HG03575 (cell line): Measurements from ENCODE around the gene ABTB2.

Source experiments
- ATAC-seq: cut with Tn5 transposase; IDR thresholded peaks from one replicate; pipeline ENCODE4 v1.9.1; 2021; ENCODE audit not compliant: unreplicated experiment, insufficient number of reproducible peaks, low FRiP score; ENCODE audit errors: extremely low read depth

The ABTB2 gene

DNA sequence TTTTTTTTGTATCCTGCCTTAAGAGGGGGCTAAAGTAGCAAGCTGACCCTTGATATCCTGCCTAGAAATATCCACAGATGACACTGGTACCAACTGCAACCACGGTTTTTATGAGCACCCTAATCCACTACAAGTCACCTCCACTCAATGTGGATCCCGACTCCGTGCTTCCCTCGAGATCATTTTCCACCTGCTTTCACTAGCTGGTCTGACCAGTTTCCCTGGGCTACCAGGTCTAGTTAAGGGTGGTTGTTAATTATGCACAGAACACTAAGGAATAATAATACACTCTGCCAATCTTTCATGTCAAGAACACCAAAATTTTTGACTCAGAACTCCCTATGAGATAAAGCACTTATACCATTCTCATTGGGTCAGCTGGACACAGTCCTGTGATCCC lies 82.3 kb downstream of the ABTB2 start:
- ATAC-seq = no peak

DNA sequence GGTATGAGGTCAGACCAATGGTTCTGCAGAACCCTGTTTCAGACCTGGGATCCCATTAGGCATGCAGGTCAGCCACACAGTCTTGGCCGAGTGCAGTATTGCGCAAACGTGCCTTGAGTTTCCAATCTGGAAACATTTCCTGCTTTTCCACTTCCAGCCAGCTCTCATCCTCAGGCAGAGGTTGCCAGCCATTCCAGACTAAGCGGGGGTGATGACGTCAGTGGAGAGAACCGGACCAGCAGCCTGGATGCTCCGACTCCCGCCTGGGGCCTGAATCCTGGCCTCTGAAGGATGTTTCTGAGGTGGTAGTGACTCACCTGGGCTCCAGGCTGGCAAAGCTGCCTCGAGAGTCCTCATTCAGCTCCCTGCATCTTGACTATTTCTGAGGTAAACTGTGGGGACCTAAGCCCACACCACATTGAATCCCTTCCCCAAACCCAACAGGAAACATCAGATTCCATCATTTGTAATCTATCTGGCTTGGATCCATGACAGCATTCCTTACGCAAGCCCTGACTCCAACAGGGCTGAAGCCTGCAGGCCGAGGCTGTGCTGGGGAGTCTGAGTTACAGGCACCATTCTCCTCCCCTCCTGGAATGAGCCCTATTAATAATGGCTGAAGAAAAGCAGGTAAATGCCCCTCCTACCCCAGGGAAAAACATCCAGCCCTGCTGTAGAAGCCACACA lies 83.0 kb downstream of the ABTB2 start:
- ATAC-seq = no peak

DNA sequence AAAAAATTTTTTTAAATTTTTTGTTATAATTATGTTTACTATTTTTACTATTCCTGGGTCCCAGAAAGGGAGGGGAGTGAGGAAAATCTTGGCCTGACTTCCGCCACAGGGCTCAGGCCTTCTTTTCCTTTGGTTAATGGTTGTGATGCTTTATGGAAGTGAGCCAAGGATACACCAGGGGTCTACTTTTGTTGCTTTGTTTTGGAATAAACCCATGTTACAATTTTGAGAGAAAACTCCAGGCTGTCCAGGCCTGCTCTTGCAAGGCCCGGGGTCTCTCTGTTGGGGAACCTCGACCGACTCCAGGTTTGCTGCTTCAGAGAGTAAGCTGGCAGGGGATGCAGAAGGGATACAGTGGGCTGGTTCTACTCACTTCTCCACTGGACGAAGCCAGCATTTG lies 84.7 kb downstream of the ABTB2 start:
- no peak for ATAC-seq

DNA sequence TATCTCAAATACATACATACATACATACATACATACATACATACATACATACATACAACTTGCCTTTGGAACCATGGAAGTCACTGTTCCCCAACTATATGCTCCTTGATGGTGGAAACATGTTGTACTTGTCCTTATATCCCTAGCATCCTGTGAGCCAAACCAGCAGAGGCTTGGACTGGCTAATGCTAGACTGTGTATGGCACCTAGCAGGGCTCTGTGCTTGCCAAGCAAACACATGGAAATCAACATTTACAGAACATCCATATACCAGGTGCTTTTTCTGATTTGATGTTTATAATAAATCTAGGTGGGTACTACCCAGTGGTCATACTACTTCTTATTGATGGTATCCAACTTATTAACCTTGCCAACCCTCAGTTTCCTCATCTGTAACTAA lies 86.1 kb downstream of the ABTB2 start:
- ATAC-seq = no peak

DNA sequence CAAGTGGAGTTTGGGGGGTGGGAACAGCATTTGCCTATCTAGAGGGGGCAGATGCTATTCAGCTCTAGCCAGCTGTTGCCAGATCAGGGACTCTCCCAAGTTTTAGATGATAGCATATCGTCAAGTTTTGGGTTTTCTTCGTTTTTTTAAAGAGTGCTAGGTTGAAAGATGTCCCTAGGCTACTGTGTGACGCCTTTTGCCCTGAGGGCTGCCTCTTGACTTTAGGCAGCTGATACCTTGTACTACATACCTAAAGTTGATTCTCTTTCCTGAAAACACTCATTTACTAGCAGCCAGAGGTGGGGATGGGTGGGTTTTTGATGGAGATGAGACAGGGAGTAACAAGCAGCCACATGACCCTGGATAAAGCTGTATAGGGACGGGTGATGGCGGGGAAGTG lies 87.1 kb downstream of the ABTB2 start:
- no peak for ATAC-seq

DNA sequence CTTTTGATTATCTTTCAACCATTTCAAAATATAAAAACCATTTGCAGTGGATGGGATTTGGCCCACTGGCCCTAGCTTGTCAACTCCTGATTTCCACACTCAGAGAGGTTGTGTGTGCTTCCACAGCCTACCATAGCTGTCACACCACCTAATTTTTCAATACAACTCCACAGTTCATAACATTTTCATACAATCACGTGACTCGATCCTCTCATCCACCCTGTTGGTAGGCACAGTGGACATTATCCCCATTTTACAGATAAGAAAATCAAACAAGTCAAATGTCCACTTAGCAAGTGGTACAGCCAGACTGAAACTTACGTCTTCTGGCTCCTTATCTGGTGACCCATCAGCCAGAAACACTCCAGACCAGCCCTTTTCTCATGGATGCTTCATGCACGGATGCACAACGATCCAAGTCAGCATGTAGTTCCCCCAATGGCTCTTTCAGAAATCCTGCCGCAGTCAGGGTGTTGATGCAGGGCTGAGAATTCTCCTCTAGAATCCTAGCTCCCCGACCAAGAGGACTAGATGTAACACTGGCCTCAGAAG lies 88.0 kb downstream of the ABTB2 start:
- ATAC-seq = no peak

DNA sequence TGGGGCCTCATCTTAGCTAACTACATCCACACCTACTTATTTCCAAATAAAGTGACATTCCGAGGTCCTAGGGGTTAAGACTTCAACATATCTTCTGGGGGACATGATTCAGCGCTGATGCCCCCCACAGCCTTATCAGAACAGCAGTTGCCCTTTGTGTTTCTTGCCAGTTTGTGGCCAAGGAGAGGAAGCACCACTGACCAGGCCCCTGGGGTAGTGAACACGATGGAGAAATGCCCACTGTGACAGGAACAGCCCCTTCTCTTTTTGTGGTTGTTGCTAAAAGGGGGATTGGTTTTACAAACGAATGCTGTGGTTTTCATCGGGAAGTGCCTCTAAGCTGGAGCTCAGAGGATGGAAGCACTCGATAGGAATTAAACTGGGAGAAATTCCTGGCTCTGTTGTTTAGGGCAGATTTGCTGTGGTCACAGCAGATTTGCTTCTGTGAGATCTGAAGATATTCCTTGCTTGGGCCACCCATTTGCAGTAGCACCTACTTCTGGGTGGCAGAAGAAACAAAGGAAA lies 88.8 kb downstream of the ABTB2 start:
- ATAC-seq = no peak

DNA sequence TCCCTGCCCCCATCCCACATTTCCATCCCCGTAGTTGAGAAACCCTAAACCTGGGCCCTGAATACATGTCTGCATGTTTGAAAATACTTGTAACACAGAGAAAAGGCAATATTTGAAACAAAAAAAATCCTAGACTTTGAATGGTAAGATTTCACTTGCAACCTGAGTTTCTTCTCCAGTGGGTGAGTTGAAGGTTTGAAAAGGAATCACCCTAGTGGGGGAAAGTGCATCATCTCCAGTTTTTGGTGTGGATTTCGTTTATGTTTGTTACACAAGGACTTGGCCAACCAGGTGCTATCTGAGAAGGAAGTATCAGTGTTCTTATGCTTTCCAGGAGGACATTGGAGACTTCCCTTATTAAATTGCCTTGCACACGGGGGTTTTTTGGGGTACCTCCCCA lies 90.4 kb downstream of the ABTB2 start:
- ATAC-seq = no peak

DNA sequence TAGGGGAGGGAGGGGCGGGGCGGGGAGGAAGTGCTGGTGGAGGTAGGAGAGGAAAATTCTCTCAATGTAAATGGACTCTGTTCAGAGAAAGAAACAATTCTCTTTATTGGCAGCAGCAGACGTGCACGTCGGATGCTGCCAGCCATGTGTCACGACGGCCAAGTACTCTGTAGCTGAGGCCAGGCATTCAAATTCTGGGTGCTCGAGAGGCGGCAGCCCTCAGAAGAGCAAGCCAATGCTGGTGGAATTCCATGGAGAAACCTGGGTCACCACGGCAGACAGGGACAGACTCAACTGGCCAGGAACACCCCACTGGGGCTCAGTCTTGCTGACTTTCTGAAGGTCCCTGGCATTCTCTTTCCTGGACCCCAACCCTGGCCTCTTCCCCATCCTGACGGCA lies 90.8 kb downstream of the ABTB2 start:
- no peak for ATAC-seq

DNA sequence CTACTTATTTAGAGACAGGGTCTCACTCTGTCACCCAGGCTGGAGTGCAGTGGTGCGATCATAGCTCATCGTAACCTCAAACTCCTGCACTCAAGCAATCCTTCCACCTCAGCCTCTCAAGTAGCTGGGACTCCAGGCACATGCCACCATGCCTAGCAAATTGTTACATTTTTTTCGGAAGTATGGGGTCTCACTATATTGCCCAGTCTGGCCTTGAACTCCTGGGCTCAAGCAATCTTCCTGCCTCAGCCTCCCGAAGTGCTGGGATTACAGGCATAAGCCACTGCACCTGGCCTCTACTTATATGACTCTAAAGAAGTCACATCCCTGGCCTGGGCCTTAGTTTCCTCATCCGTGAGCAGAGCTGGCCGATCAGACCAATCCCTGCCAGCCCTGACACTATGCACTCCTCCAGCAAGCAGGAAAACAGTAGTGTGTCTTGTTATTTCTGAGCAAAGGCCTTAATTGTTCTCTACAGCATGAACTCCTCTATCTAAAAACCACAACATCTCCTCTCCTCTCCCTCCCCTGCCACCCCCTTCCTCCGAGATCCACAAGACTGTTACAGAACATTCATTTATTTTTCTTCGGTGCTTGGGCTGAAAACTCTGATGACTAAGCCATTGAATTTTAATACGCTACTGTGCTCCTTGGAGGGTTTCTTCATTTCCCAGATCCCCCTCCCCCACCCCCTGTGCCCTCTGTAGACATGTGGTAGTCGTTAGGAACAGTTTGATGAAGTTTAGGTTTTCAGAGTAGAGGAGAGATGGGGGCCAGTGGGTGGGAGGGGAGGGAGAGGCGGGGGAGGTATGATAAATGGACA lies 91.5 kb downstream of the ABTB2 start:
- ATAC-seq = no peak

DNA sequence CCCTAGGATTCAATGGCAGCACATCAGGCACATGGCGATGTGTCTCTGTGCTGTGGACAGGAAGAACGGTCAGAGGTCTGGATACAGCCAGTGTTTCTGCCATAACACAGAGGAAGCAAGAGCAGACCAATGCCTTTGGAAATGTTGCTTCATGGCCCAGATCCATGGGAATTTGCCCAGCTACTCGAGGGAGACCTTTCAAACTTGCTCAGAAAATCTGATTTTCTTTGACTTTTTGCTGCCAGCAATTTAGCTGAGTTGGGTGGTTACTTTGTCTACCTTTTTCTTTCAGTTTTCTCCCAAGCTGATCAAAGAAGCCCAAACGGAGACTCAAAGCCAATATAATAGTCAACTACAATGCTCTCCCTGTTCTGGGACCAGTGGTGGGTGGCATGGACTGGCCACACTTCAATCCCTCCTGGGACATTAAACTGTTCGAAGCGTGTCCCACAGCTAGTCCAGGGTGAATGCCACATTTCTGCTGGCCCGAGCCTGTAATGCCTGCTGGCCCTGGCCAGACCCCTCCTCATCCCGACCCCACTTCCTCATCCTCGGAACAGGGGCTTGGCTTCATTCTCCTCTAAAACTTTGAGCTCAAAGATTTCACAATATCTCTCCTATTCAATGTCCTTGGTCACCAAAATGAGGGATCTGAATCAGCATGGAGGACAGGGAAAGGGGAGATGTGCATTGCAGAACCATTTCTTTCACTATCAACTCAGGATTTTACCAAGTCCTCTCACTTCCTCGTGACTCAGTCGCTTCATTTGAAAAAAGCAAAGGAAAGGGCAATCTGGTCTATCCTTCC lies 93.3 kb downstream of the ABTB2 start:
- ATAC-seq = no peak

DNA sequence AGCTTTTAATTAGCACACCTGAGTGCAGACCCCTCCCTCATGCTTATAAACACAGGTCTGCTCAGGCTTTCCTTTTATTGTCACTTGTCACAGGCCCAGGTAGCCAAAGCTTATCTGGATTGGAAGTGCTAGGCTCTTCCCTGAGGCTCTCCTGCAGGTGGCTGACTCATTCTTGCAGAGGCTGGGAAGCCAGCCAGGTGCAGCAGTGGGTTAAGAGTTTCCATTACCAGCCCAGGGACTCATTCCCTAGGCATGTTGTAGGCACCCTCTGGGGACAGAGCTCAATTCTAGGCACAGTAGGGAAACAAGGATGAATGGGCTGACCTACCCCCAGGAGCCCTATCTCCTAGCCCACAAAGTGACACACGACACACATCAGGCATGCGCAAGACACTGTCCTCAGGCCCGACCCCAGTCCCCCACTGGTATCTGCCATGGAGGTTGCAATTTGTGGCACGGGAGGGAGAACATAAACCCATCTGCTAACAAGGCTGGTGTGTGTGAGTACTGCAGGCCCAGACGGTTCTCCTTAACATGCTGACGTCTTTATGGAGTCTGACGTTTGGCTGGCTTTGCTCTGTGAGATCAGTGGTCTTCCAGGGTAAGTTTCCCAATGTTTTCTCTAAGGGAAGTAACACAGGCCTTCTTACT lies 94.2 kb downstream of the ABTB2 start:
- no peak for ATAC-seq

DNA sequence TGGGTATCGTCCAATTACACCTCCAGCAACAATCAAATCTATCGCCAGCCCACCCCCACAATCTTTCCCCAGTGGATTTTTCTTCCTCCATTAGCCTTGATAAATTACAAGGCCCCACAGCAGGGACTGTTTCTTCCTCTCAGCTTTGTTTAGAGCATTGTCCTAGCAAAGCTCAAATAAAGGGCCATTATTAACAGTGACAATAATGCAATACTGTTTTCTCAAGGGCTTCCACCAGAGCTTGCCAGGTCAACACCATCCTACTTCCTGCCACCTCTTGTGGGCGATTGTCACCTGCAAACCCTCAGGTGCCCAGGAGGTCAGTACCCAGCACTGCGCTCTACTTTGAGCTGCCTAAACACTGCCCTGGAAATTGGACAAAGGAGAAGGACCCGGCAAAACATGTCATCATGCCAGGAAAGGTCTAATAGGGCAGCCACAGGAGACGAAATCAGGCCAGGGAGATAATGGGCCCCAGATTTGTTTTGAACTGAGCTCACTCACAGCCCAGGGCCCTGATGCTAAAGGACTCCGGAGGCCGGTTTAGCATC lies 95.2 kb downstream of the ABTB2 start:
- no peak for ATAC-seq

DNA sequence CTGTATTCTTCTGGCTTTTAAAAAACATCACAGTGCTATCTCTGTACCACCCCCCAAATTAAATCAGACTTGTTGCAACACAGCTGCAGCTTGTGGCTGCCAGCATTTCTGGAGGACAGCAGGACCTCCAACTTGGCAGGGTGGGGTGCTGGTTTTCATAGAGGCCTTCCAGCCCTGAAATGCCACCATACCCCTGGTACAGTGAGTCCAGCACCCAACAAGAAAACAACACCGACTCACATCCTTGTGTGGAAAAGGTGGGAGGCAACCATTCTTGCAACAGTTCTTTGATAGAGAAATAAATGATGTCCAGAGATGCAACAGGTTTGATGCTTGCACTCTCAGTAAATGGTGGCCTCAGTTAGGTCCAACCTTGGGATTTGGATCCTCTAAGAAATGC lies 96.0 kb downstream of the ABTB2 start:
- ATAC-seq = no peak

DNA sequence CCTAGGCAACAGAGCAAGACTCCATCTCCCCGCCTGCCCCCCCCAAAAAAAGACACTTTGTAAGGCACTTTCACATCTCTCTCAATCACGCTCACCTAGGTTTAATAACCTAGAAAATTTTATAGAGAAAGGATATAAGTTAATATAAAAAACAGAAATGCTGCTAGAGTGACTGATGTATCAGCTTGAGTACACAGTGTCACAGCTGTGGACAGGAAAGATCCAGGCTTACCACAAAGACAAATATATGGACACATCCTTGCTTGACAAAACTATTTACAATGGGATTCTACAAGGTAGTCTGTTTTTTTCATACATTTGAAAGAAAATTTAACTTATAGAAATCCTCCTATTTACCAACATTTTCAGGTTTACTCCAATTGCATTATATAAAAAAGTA lies 96.7 kb downstream of the ABTB2 start:
- no peak for ATAC-seq

DNA sequence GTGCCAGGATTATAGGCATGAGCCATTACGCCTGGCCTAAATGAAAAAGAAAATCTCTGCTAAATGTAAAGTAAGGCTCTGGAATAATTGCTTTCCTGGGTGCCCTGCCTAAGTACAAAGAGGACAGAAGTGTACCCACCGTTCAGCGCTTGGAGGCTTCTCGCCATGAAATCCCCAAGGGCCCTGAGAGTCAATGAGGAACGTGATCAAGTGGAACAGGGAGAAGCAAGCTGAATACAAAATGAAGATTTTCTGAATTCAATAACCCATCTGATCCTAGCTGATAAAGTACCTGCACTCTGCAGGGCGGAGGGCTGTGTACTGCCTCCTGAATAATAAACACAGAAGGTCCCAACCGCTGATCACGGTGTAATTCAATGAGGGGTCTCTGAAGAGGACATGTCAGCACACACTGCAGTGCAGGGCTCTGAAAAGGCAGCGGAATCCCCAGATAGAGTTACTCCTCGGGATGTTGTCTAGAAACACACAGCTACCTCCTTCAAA lies 97.7 kb downstream of the ABTB2 start:
- ATAC-seq = no peak

DNA sequence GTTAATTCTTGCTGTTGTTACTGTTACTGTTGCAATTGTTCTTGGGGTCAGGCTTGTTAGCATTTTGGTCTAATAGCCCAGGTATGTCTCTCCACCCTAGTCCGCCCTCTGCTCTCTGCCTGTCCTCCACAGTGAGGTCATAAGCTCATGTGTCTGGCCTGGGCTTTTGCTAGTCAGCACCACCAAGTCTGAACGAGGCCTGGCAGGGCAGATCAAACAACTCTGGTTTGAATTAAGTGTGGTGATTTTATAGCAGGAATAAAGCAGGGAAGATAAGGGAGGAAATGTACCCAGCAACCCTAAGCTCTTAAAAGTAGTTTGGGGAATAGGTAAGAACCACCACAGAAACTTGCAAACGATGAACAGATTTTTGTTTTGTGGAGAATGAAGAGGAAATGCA lies 98.7 kb downstream of the ABTB2 start:
- no peak for ATAC-seq

DNA sequence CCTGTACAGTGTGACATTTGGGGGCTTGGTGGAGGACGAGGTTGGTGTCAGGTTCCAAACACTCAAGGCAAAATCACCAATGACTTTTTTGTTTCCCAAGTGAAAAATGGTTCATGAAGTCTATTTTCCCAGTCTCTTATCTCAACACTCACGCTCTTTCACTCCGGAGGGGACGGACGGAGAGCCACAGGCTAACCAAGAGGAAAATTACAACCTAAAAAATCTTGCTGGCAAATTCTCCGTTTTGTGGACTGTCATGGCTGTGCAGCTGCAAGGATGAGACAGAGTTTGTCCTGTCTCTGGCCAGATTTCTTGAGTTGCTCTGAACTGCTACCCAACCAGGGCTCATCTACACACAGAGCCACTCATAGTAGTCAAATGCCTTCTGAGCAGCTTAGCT lies 101.2 kb downstream of the ABTB2 start:
- no peak for ATAC-seq
